ENCODE measurements around the gene GTPBP8.

Gene GTPBP8

DNA sequence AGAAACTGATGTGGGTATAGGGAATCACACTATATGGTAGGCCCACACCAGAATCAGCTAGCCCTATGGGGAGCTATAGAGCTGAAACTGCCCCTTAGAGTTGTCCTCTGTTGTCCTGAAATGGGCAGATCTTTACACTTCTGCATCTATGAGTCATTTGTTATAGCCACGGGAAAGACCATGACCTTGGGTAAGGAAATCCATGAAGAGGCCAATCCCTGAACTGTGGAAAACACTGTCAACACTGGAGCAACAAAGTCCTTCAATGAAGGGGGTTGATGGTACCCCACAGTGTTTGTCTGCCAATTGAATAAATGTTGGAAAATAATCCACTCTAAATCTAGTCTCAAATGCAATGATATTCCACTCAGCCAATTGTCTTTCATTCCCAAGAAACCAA lies 10.7 kb upstream of the GTPBP8 start:
- TF ChIP-seq FOXP2 (optimal IDR thresholded peaks at IDR 0.05; ENCODE audit: control extremely low read depth, extremely low read length, insufficient read depth) (no peak), POLR2AphosphoS5 (IDR thresholded peaks at IDR 0.05; ENCODE audit: borderline replicate concordance, low read depth, low read length) (no peak), EZH2 (IDR thresholded peaks at IDR 0.05) (no peak)
- no peak overlapping the region for H3K9ac ChIP-seq (ENCODE audit: insufficient read length)
- H3K4me3 ChIP-seq, result no peak overlapping the region
- H3K27ac ChIP-seq, result no peak overlapping the region
- no peaks in the 10 kb centered on the region for H3K36me3 ChIP-seq (ENCODE audit: insufficient read depth, low read length)
- no peaks in the 10 kb centered on the region for H3K9me3 ChIP-seq (ENCODE audit: low read depth, low read length)
- no peak for DNase-seq (ENCODE audit: low read depth, low spot score)

DNA sequence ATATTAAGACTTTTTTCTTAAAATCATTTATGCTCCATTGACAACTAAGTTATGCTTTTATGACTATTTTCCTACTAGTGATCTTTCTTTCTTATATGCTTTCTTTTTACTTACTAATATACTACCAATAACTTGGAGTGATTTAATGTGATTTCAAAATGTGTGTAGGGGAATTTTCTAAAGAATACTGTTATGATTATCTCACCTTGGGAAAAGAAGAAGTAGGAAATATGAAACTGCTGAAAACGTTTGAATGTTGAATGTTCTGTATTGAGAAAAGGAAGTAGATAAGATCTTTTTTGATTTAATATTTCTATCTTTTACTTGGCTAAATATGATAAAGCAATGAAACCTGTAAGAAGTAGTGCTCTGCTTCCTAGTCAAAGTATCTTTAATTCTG lies 8.1 kb upstream of the GTPBP8 start:
- Histone ChIP-seq H3K9me3 (ENCODE audit: low read depth, low read length) (no peaks in the 10 kb centered on the region), H3K4me3 (no peak overlapping the region), H3K9ac (ENCODE audit: insufficient read length) (no peak overlapping the region), H3K36me3 (ENCODE audit: insufficient read depth, low read length) (no peaks in the 10 kb centered on the region), H3K27ac (no peak overlapping the region)
- TF ChIP-seq EZH2 (IDR thresholded peaks at IDR 0.05), result no peak
- TF ChIP-seq POLR2AphosphoS5 (IDR thresholded peaks at IDR 0.05; ENCODE audit: borderline replicate concordance, low read depth, low read length), result no peak
- no peak for TF ChIP-seq FOXP2 (optimal IDR thresholded peaks at IDR 0.05; ENCODE audit: control extremely low read depth, extremely low read length, insufficient read depth)
- DNase-seq (ENCODE audit: low read depth, low spot score), result no peak

DNA sequence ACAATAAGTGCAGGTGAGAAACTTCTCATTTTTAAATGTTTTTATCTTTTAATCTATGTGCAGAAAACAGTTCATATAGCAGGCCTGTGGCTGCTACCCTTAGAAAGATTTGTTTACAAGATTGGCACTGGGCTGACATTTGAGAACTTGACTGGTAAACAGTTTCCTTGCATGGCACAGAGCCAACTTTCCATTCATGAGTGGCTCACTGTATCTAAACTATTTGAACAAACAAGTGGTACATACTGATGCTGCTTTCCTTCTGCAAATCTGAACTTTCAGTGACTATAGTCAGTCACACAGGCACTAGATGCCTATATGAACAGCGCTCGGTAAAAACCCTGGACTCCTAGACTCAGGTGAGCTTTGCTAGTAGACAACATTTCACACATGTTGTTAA lies 6.3 kb upstream of the GTPBP8 start:
- H3K4me3 ChIP-seq, result no peak overlapping the region
- H3K9ac ChIP-seq (ENCODE audit: insufficient read length), result no peak overlapping the region
- H3K36me3 ChIP-seq (ENCODE audit: insufficient read depth, low read length), result no peaks in the 10 kb centered on the region
- TF ChIP-seq POLR2AphosphoS5 (IDR thresholded peaks at IDR 0.05; ENCODE audit: borderline replicate concordance, low read depth, low read length) (no peak), EZH2 (IDR thresholded peaks at IDR 0.05) (no peak), FOXP2 (optimal IDR thresholded peaks at IDR 0.05; ENCODE audit: control extremely low read depth, extremely low read length, insufficient read depth) (no peak)
- no peak for DNase-seq (ENCODE audit: low read depth, low spot score)
- H3K9me3 ChIP-seq (ENCODE audit: low read depth, low read length), result no peaks in the 10 kb centered on the region
- H3K27ac ChIP-seq, result no peak overlapping the region

DNA sequence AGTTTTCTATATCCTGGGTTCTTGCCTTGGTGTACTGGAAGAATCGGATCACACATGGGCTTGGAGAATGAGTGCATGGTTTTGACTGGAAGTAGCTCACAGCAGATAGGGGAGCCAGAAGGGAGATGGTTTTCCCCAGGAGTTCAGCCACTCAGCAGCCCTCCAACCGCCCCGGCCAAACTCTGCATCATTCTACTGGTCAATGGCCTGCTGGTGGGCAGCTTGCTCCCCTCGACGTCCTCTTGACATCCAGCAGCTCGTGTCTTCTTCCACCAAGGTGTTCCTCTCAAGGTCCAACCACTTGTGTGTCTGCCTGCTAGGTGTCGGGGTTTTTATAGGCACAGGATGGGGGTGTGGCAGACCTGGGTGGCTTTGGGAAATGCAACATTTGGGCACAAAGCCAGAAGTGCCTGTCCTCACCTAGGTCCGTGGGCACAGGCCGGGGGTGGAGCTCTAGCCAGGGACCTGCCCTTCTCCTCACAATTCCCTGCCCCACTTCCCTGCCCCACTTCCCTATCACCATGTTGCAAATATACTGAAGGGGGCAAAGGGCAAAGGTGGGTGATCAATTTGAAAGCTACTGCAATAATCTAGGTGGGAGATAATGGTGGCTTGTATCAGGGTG lies 3.0 kb upstream of the GTPBP8 start:
- H3K4me3 ChIP-seq, result no peak overlapping the region
- H3K9me3 ChIP-seq (ENCODE audit: low read depth, low read length), result no peaks in the 10 kb centered on the region
- H3K27ac ChIP-seq, result no peak overlapping the region
- H3K36me3 ChIP-seq (ENCODE audit: insufficient read depth, low read length), result no peaks in the 10 kb centered on the region
- TF ChIP-seq FOXP2 (optimal IDR thresholded peaks at IDR 0.05; ENCODE audit: control extremely low read depth, extremely low read length, insufficient read depth) (no peak), POLR2AphosphoS5 (IDR thresholded peaks at IDR 0.05; ENCODE audit: borderline replicate concordance, low read depth, low read length) (no peak), EZH2 (IDR thresholded peaks at IDR 0.05) (no peak)
- H3K9ac ChIP-seq (ENCODE audit: insufficient read length), result no peak overlapping the region
- no peak for DNase-seq (ENCODE audit: low read depth, low spot score)

DNA sequence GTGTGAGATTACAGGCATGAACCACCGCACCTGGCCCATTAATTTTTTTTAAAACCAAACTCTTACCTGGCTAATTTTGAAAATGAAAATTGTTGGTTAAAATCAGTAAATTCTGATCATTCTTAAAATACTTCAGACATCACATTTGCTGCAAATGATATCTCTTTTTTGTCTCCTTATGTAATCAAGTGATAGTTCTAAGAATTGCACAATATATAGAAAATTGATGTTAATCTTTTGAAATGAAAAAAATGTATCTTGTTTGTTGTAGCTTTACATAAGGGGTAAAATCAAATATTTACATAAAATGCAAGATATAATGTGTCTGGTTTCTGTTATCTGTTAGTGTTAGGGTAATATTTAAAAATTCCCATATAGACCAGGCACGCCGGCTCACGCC lies 5.0 kb downstream of the GTPBP8 start:
- no peak for TF ChIP-seq POLR2AphosphoS5 (IDR thresholded peaks at IDR 0.05; ENCODE audit: borderline replicate concordance, low read depth, low read length)
- TF ChIP-seq EZH2 (IDR thresholded peaks at IDR 0.05), result no peak
- no peak for TF ChIP-seq FOXP2 (optimal IDR thresholded peaks at IDR 0.05; ENCODE audit: control extremely low read depth, extremely low read length, insufficient read depth)
- Histone ChIP-seq H3K9me3 (ENCODE audit: low read depth, low read length) (no peaks in the 10 kb centered on the region), H3K4me3 (no peak overlapping the region), H3K9ac (ENCODE audit: insufficient read length) (no peak overlapping the region), H3K36me3 (ENCODE audit: insufficient read depth, low read length) (peaks cover 35% of the 10 kb centered on the region), H3K27ac (no peak overlapping the region)
- DNase-seq (ENCODE audit: low read depth, low spot score), result no peak

DNA sequence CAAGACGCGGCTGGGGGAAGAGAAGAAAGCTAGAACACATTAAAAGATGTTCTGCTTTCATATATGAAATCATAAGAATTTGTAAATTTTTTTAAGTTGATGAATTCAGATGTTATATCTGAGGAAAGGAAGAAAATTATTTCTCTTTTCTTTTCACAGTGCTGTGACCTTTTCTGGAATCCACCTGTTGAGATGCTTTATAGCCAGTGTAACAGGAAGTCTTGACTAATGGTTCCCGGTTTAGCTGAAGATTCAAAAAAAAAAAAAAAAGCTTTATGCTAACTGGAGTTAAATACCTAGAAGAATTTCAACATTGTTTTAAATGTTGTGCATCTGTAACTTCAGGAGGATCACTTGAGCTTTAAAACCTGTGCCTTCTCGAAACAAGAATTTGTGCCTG lies 9.9 kb downstream of the GTPBP8 start:
- no peak for DNase-seq (ENCODE audit: low read depth, low spot score)
- peaks cover 80% of the 10 kb centered on the region for H3K36me3 ChIP-seq (ENCODE audit: insufficient read depth, low read length)
- H3K27ac ChIP-seq, result no peak overlapping the region
- no peak overlapping the region for H3K9ac ChIP-seq (ENCODE audit: insufficient read length)
- H3K9me3 ChIP-seq (ENCODE audit: low read depth, low read length), result no peaks in the 10 kb centered on the region
- H3K4me3 ChIP-seq, result no peak overlapping the region
- TF ChIP-seq POLR2AphosphoS5 (IDR thresholded peaks at IDR 0.05; ENCODE audit: borderline replicate concordance, low read depth, low read length) (no peak), FOXP2 (optimal IDR thresholded peaks at IDR 0.05; ENCODE audit: control extremely low read depth, extremely low read length, insufficient read depth) (no peak), EZH2 (IDR thresholded peaks at IDR 0.05) (no peak)

DNA sequence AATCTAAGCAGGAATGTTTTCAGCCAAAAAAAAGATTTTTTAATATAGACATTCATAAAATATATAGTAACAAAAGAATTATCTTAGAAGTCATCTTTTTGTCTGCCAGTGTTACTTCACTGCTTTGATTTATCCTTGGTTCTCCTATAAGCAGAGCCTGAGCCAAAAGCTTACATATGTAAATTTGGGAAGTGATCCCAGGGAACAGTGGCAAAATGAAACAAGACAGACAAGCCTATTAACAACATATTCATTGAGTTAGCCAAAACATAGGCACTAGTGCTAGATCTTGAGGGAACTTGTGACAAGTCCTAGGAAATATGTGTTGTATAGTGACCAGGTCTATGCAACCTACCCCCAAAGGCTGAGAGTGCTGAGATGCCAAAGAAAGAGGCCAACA lies 11.3 kb downstream of the GTPBP8 start:
- peaks cover 90% of the 10 kb centered on the region for H3K36me3 ChIP-seq (ENCODE audit: insufficient read depth, low read length)
- no peak for TF ChIP-seq FOXP2 (optimal IDR thresholded peaks at IDR 0.05; ENCODE audit: control extremely low read depth, extremely low read length, insufficient read depth)
- TF ChIP-seq POLR2AphosphoS5 (IDR thresholded peaks at IDR 0.05; ENCODE audit: borderline replicate concordance, low read depth, low read length), result no peak
- no peak for TF ChIP-seq EZH2 (IDR thresholded peaks at IDR 0.05)
- H3K9ac ChIP-seq (ENCODE audit: insufficient read length), result no peak overlapping the region

DNA sequence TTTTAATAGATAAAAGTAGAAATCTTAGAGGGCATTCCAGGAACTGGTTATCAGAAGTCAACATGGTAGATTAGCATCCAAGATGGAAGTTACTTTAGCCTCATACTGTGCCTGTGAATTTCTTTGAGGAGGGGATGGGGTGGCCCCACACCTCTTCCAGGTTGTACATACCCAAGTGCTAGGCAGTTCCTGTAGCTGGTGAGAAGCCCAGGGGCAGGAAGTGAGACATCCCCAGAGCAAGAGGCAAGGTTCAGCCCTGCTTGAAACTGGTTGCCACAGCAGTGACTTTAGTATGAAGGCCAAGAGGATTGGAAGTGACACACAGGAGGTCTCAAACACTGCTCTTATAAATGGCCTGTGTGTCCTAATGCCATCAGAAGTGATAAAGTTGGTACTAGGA lies 11.9 kb downstream of the GTPBP8 start:
- no peak for DNase-seq (ENCODE audit: low read depth, low spot score)
- Histone ChIP-seq H3K9me3 (ENCODE audit: low read depth, low read length) (no peaks in the 10 kb centered on the region), H3K36me3 (ENCODE audit: insufficient read depth, low read length) (peaks cover 91% of the 10 kb centered on the region), H3K27ac (no peak overlapping the region), H3K9ac (ENCODE audit: insufficient read length) (no peak overlapping the region), H3K4me3 (no peak overlapping the region)
- TF ChIP-seq EZH2 (IDR thresholded peaks at IDR 0.05) (no peak), FOXP2 (optimal IDR thresholded peaks at IDR 0.05; ENCODE audit: control extremely low read depth, extremely low read length, insufficient read depth) (no peak), POLR2AphosphoS5 (IDR thresholded peaks at IDR 0.05; ENCODE audit: borderline replicate concordance, low read depth, low read length) (no peak)

More for the DNA sequence above, 11.3 kb downstream of the GTPBP8 start:
- no peak overlapping the region for H3K4me3 ChIP-seq
- DNase-seq (ENCODE audit: low read depth, low spot score), result no peak
- no peak overlapping the region for H3K27ac ChIP-seq
- H3K9me3 ChIP-seq (ENCODE audit: low read depth, low read length), result no peaks in the 10 kb centered on the region

DNA sequence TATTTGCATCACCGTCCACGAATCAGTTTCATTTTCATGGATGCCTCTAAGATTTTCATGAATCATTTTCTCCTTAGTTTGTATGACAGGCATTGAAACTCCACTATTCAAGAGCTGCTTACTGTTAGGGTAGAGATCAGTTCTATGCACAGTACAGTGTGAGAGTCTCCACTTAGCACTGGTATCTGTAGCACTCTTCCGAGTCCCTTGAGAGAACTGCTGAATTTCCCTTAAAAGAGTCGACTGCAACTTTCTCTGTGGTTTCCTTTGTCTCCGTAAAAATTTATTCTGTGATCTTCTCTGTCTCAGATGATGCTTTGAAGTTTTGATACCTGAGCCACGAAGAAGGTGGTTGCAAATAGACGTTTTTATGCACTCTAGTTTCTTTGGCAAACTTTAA lies 14.8 kb downstream of the GTPBP8 start:
- no peak for TF ChIP-seq POLR2AphosphoS5 (IDR thresholded peaks at IDR 0.05; ENCODE audit: borderline replicate concordance, low read depth, low read length)
- no peak for TF ChIP-seq EZH2 (IDR thresholded peaks at IDR 0.05)
- no peak for TF ChIP-seq FOXP2 (optimal IDR thresholded peaks at IDR 0.05; ENCODE audit: control extremely low read depth, extremely low read length, insufficient read depth)

More for the DNA sequence above, 14.8 kb downstream of the GTPBP8 start:
- Histone ChIP-seq H3K4me3 (no peak overlapping the region), H3K9ac (ENCODE audit: insufficient read length) (no peak overlapping the region), H3K36me3 (ENCODE audit: insufficient read depth, low read length) (peaks cover 90% of the 10 kb centered on the region), H3K9me3 (ENCODE audit: low read depth, low read length) (no peaks in the 10 kb centered on the region), H3K27ac (peak overlapping the region; percentile 43; the same call in 1 of the 2 replicates)
- no peak for DNase-seq (ENCODE audit: low read depth, low spot score)
